ENCODE results near the gene CA10. TPM values are rescaled to one million over a fixed set of nuclear protein-coding genes. Genes with fewer than 3 reads are reported as not detected.

The CA10 gene
- total RNA-seq, 1 donor from 2014 or later, result 0.20 TPM

DNA sequence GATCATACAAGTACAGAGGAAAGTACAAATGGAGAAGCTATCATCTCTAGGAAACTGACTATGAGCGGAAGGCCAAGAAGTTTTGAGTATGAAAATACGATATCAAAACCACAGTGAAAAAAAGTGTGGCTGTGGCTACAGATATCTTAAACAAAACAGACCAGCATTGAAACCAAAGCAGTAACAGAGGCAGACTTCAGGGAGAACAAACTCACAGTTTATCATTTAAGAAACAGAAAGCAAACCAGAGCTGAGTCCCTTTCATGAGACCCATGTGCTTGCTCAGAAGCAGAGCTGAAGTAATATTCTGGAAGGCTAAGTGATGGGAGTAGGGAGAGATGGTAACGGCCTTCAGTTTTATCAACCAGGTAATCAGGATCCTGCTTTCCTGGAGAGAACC, 317.8 kb downstream of the CA10 start:
- no peak for DNase-seq (ENCODE audit: low spot score in 2 of 2, unreplicated experiment in 2 of 2)
- Mint-ChIP-seq H3K27ac (no peak overlapping the region), H3K4me1 (no peaks in the 10 kb centered on the region), H3K27me3 (ENCODE audit: low read depth) (peaks cover 49% of the 10 kb centered on the region), H3K4me3 (no peak overlapping the region), H3K9me3 (no peaks in the 10 kb centered on the region), H3K36me3 (no peaks in the 10 kb centered on the region)
- TF ChIP-seq, protein P1, sequence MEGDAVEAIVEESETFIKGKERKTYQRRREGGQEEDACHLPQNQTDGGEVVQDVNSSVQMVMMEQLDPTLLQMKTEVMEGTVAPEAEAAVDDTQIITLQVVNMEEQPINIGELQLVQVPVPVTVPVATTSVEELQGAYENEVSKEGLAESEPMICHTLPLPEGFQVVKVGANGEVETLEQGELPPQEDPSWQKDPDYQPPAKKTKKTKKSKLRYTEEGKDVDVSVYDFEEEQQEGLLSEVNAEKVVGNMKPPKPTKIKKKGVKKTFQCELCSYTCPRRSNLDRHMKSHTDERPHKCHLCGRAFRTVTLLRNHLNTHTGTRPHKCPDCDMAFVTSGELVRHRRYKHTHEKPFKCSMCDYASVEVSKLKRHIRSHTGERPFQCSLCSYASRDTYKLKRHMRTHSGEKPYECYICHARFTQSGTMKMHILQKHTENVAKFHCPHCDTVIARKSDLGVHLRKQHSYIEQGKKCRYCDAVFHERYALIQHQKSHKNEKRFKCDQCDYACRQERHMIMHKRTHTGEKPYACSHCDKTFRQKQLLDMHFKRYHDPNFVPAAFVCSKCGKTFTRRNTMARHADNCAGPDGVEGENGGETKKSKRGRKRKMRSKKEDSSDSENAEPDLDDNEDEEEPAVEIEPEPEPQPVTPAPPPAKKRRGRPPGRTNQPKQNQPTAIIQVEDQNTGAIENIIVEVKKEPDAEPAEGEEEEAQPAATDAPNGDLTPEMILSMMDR (IDR thresholded peaks at IDR 0.05; ENCODE audit: unreplicated experiment), result no peak

DNA sequence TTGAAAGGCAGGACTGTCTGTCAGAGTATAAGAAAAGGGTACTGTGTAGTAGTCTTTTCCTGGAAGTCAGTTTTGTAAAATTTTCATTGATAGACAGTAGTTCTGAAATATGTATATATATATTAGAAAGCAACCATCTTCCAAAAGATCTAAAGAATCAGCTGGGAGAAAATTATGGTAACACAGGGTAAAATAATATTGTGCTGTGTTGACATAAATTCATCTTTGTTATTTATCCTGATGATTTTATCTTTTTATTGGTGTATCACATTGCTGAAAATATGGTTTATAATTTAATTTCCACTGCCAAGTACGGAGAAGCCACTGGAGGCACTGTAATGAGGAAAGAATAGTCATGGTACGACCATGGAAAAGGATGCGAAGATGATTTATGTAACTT, 324.9 kb downstream of the CA10 start:
- Mint-ChIP-seq H3K4me3 (no peak overlapping the region), H3K27me3 (ENCODE audit: low read depth) (peaks cover 21% of the 10 kb centered on the region), H3K36me3 (no peaks in the 10 kb centered on the region), H3K9me3 (no peaks in the 10 kb centered on the region), H3K4me1 (no peaks in the 10 kb centered on the region), H3K27ac (no peak overlapping the region)
- TF ChIP-seq, protein P1 (IDR thresholded peaks at IDR 0.05; ENCODE audit: unreplicated experiment), result no peak
- DNase-seq (ENCODE audit: low spot score in 2 of 2, unreplicated experiment in 2 of 2), result no peak

DNA sequence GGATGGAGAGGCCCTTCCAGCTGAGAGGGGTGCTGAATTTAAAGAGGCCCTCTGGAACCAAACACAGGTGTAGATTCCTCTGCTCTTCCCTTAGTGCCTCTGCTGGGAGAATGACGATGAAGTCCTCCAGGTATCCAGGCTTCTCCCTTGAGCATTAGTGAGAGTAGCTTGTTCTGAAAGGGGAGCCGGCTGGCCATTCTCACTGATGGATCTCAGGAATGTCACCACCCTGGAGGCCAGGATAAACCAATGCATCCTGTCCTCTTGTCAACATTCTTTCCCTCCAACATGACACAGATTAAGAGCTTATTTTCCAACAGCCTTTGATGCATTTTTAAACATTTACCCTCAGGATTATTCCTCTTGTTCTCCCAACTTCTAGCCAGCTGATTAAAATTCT, 325.5 kb downstream of the CA10 start:
- Mint-ChIP-seq H3K4me1 (no peaks in the 10 kb centered on the region), H3K27ac (no peak overlapping the region), H3K4me3 (no peak overlapping the region), H3K27me3 (ENCODE audit: low read depth) (peaks cover 19% of the 10 kb centered on the region), H3K36me3 (no peaks in the 10 kb centered on the region), H3K9me3 (no peaks in the 10 kb centered on the region)
- no peak for DNase-seq (ENCODE audit: low spot score in 2 of 2, unreplicated experiment in 2 of 2)
- TF ChIP-seq, protein P1 (IDR thresholded peaks at IDR 0.05; ENCODE audit: unreplicated experiment), result no peak

DNA sequence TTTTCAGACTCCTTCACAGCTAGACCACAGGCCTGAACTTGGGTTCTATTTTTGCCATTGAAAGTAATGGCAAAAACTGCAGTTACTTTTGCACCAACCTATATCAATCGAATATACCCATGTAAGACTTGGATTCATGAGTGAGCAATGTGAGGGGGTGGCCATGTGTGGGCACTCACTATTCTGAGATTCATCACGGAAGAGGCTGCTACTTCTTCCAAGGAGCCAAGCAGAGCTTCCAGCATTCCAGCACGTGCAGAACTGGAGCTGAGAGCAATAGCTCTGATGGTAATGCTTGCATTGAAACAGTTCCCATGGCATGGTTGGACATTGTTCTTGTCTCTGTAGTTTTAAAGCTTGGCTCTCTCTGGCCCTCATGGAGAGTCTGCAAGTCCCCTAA, 327.6 kb downstream of the CA10 start:
- no peaks in the 10 kb centered on the region for H3K9me3 Mint-ChIP-seq

DNA sequence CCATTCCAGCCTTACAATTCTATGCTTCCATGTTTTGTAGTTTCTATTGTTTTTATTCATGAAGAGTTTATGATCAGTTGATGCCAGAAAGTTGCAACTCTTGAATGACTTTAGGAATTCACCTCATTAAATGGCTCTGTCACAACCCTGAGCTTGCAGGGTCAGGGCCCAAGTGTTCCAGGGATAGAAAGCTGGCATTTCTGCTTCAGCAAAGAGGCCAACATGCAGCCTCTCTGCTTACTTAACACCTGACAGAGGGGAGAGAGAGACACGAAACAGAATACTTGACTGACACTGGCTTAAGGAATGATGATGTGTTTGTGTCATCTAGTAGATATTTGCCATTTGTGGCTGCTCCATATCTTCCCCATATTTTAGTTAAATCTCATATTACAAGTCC, 328.1 kb downstream of the CA10 start:
- no peaks in the 10 kb centered on the region for H3K9me3 Mint-ChIP-seq

More for the DNA sequence above, 327.6 kb downstream of the CA10 start:
- Mint-ChIP-seq H3K4me3 (no peak overlapping the region), H3K27me3 (ENCODE audit: low read depth) (peaks cover 16% of the 10 kb centered on the region), H3K4me1 (no peaks in the 10 kb centered on the region), H3K36me3 (no peaks in the 10 kb centered on the region), H3K27ac (no peak overlapping the region)
- TF ChIP-seq, protein P1 (IDR thresholded peaks at IDR 0.05; ENCODE audit: unreplicated experiment), result no peak
- no peak for DNase-seq (ENCODE audit: low spot score in 2 of 2, unreplicated experiment in 2 of 2)

More for the DNA sequence above, 328.1 kb downstream of the CA10 start:
- Mint-ChIP-seq H3K36me3 (no peaks in the 10 kb centered on the region), H3K27ac (no peak overlapping the region), H3K4me3 (no peak overlapping the region), H3K4me1 (no peaks in the 10 kb centered on the region), H3K27me3 (ENCODE audit: low read depth) (peaks cover 13% of the 10 kb centered on the region)
- TF ChIP-seq, protein P1 (IDR thresholded peaks at IDR 0.05; ENCODE audit: unreplicated experiment), result no peak
- no peak for DNase-seq (ENCODE audit: low spot score in 2 of 2, unreplicated experiment in 2 of 2)

Measured in mesothelial cell of epicardium (in vitro differentiated cells).